Ishikawa (cell line): Measurements from ENCODE around the gene SUFU.

Experiments
- CEBPB ChIP-seq: IDR thresholded peaks from 2 replicates; pipeline ENCODE4 v1.6.1; 2012
- EP300 ChIP-seq: IDR thresholded peaks from 2 replicates; pipeline ENCODE4 v1.6.1; 2012; ENCODE audit warnings: borderline replicate concordance
- MAX ChIP-seq: IDR thresholded peaks from 2 replicates; pipeline ENCODE4 v1.6.1; 2012
- NFIC ChIP-seq: IDR thresholded peaks from 2 replicates; pipeline ENCODE4 v1.6.1; 2012
- RAD21 ChIP-seq: IDR thresholded peaks from 2 replicates; pipeline ENCODE4 v1.6.1; 2012; ENCODE audit warnings: low read depth
- REST ChIP-seq: IDR thresholded peaks from 2 replicates; pipeline ENCODE4 v1.6.1; 2012; ENCODE audit warnings: low read depth, mild to moderate bottlenecking
- TAF1 ChIP-seq: IDR thresholded peaks from 2 replicates; pipeline ENCODE4 v1.6.1; 2012; ENCODE audit warnings: low read depth, mild to moderate bottlenecking
- TCF12 ChIP-seq: IDR thresholded peaks from 2 replicates; pipeline ENCODE4 v1.6.1; 2012; ENCODE audit warnings: low read depth
- USF1 ChIP-seq: IDR thresholded peaks from 2 replicates; pipeline ENCODE4 v1.6.1; 2012
- ZBTB7A ChIP-seq: IDR thresholded peaks from 2 replicates; pipeline ENCODE4 v1.6.1; 2012; ENCODE audit warnings: low read depth

GRCh38 chr10:102645741-102646609, 142.2 kb downstream of the SUFU start:
- no peak for TF ChIP-seq EP300
- 0 out of 2 replicates have a peak, but pooled peaks have one; percentile 24 for TF ChIP-seq CEBPB
- TF ChIP-seq MAX: no peak
- TF ChIP-seq NFIC: 0 out of 2 replicates have a peak, but pooled peaks have one; percentile 5
- TF ChIP-seq REST: no peak
- no peak for TF ChIP-seq TCF12
- no peak for TF ChIP-seq USF1
- TF ChIP-seq RAD21: no peak
- no peak; the same call in 1 of the 2 replicates for TF ChIP-seq ZBTB7A
- TF ChIP-seq TAF1: peak; percentile 25; the same call in 1 of the 2 replicates
